Nephron progenitor cell (in vitro differentiated cells): ENCODE data around the gene MTX2.
"Not testable (repeated sequence)": the region's sequence is repeated elsewhere in the genome, so short reads cannot be mapped to it uniquely, and the experiment has no call there.

ENCODE experiments used
- DNase-seq: peaks from one replicate; pipeline ENCODE4 v3.0.0; 2021
- H3K27ac Mint-ChIP-seq: 2 replicates; pipeline ENCODE4 v1.8.0; 2021; ENCODE audit warnings: mild to moderate bottlenecking, moderate library complexity, mixed read lengths
- H3K27me3 Mint-ChIP-seq: 2 replicates; pipeline ENCODE4 v1.8.0; 2021; ENCODE audit warnings: mild to moderate bottlenecking, low read depth, mixed read lengths; ENCODE audit not compliant: poor library complexity
- H3K36me3 Mint-ChIP-seq: 2 replicates; pipeline ENCODE4 v1.8.0; 2021; ENCODE audit warnings: low read depth, mixed read lengths
- H3K4me1 Mint-ChIP-seq: 2 replicates; pipeline ENCODE4 v1.8.0; 2021; ENCODE audit warnings: mixed read lengths
- H3K4me3 Mint-ChIP-seq: 2 replicates; pipeline ENCODE4 v1.8.0; 2021; ENCODE audit warnings: mild to moderate bottlenecking, moderate library complexity, mixed read lengths
- H3K9me3 Mint-ChIP-seq: 2 replicates; pipeline ENCODE4 v1.8.0; 2021; ENCODE audit warnings: mild to moderate bottlenecking, moderate library complexity, mixed read lengths
- CTCF ChIP-seq: fragments of 200-600 bp; sonication (generic); IDR thresholded peaks from 2 replicates; pipeline ENCODE4 v1.5.0; 2021; ENCODE audit warnings: antibody characterized with exemption

Gene MTX2

GRCh38 chr2:176291809-176292283 is 22.6 kb downstream of the MTX2 start:
- no peak overlapping the region for H3K4me3 Mint-ChIP-seq

GRCh38 chr2:176292608-176293007 is 23.4 kb downstream of the MTX2 start:
- Mint-ChIP-seq H3K9me3 (no peaks in the 10 kb centered on the region), H3K27ac (no peak overlapping the region), H3K27me3 (peaks cover 4% of the 10 kb centered on the region), H3K36me3 (peaks cover 9% of the 10 kb centered on the region), H3K4me1 (peaks cover 59% of the 10 kb centered on the region), H3K4me3 (no peak overlapping the region)
- no peak for DNase-seq
- TF ChIP-seq CTCF: no peak

More at GRCh38 chr2:176291809-176292283, 22.6 kb downstream of the MTX2 start:
- Mint-ChIP-seq H3K9me3 (no peaks in the 10 kb centered on the region), H3K27me3 (peaks cover 4% of the 10 kb centered on the region), H3K36me3 (peaks cover 11% of the 10 kb centered on the region), H3K4me1 (peaks cover 53% of the 10 kb centered on the region), H3K27ac (peak overlapping the region; percentile 86)
- no peak for TF ChIP-seq CTCF
- no peak for DNase-seq

- TF ChIP-seq CTCF: no peak
- peaks cover 4% of the 10 kb centered on the region for H3K27me3 Mint-ChIP-seq
- H3K4me3 Mint-ChIP-seq: no peak overlapping the region
- H3K9me3 Mint-ChIP-seq: no peaks in the 10 kb centered on the region
- peaks cover 3% of the 10 kb centered on the region for H3K36me3 Mint-ChIP-seq
- peak overlapping the region; percentile 58 for H3K27ac Mint-ChIP-seq
- peaks cover 59% of the 10 kb centered on the region for H3K4me1 Mint-ChIP-seq
- DNase-seq: no peak
Measured at GRCh38 chr2:176293334-176293733, 24.1 kb downstream of the MTX2 start.

GRCh38 chr2:176297067-176297466 is 27.8 kb downstream of the MTX2 start:
- Mint-ChIP-seq H3K36me3 (no peaks in the 10 kb centered on the region), H3K27ac (no peak overlapping the region), H3K27me3 (peaks cover 4% of the 10 kb centered on the region), H3K4me3 (no peak overlapping the region), H3K9me3 (no peaks in the 10 kb centered on the region), H3K4me1 (peaks cover 36% of the 10 kb centered on the region)
- DNase-seq: peak; percentile 8
- TF ChIP-seq CTCF: no peak

GRCh38 chr2:176297737-176298136 is 28.5 kb downstream of the MTX2 start:
- DNase-seq: no peak
- H3K27ac Mint-ChIP-seq: no peak overlapping the region
- H3K4me1 Mint-ChIP-seq: peaks cover 30% of the 10 kb centered on the region
- no peak for TF ChIP-seq CTCF
- no peaks in the 10 kb centered on the region for H3K36me3 Mint-ChIP-seq
- H3K27me3 Mint-ChIP-seq: peaks cover 4% of the 10 kb centered on the region
- H3K4me3 Mint-ChIP-seq: no peak overlapping the region
- H3K9me3 Mint-ChIP-seq: no peaks in the 10 kb centered on the region

GRCh38 chr2:176306020-176306419 is 36.8 kb downstream of the MTX2 start:
- not testable (repeated sequence) for H3K4me3 Mint-ChIP-seq, H3K27me3 Mint-ChIP-seq, H3K27ac Mint-ChIP-seq, DNase-seq, H3K4me1 Mint-ChIP-seq
- Mint-ChIP-seq H3K36me3 (peaks cover 64% of the 10 kb centered on the region), H3K9me3 (peaks cover 58% of the 10 kb centered on the region)
